Stomach (tissue), 4 donors: Measurements from ENCODE around the gene TBL3.

ENCODE experiments used
- EP300 ChIP-seq: sonication (generic); formaldehyde crosslinking; IDR thresholded peaks from one replicate; pipeline ENCODE4 v1.6.1; 2017; ENCODE audit warnings: antibody characterized with exemption
- POLR2AphosphoS5 ChIP-seq, 3 donors: sonication (generic); formaldehyde crosslinking; IDR thresholded peaks; one replicate each; pipeline ENCODE4 v1.6.1; 2016; ENCODE audit warnings: antibody characterized with exemption in 3 of 3
- TF ChIP-seq, protein P1 (sequence below), 7 experiments: fragments of 450-650 bp in 4 of 7; fragments of 200-600 bp in 3 of 7; sonication (generic) in 3 of 7; IDR thresholded peaks; one replicate each; pipeline ENCODE4 v1.5.1; 2016 to 2019; ENCODE audit warnings: antibody characterized with exemption in 7 of 7, control low read depth in 2 of 7, mild to moderate bottlenecking in 1 of 7

DNA sequence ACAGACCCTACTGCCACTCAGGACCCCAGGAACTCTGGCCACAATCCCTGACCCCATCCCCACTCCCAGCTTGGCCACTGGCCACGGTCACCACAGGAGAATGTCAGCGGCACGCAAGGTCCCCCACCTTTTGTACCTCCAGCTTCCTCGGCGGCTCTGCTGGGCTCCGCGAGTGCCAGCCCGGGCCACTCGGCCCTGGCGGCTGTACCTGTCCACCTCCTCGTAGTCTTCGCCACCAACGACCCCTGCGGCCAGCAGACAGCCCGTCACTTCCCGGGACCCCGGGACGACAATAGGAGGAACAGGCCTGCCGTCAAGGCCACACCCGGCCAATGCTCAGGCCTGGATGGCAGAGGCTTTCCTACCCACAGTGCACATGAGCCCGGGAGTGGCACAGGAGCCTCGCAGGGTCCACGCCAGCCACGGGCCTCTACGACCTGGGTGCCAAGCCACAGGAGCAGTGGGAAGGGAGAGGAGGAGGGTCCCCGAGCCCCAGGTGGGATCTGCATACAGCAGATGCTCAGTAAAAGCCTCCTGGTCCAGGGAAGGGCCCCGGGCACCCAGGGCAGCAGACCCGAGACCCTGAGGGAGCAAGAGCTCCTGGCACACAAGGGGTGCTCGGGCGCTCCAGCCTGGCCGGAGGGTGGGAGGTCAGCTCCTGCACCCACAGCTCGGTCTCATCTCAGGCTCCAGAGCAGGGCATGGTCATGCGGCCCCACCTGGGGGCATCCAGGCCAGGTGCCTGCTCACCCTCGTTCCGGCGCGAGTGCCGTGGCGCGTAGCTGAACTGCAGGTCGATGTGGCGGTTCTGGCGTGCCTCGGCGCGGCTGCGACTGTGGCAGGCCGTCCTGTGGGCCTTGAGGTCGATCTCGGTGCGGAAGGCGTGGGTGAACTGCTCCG, 29.9 kb downstream of the TBL3 start:
- TF ChIP-seq, protein P1, sequence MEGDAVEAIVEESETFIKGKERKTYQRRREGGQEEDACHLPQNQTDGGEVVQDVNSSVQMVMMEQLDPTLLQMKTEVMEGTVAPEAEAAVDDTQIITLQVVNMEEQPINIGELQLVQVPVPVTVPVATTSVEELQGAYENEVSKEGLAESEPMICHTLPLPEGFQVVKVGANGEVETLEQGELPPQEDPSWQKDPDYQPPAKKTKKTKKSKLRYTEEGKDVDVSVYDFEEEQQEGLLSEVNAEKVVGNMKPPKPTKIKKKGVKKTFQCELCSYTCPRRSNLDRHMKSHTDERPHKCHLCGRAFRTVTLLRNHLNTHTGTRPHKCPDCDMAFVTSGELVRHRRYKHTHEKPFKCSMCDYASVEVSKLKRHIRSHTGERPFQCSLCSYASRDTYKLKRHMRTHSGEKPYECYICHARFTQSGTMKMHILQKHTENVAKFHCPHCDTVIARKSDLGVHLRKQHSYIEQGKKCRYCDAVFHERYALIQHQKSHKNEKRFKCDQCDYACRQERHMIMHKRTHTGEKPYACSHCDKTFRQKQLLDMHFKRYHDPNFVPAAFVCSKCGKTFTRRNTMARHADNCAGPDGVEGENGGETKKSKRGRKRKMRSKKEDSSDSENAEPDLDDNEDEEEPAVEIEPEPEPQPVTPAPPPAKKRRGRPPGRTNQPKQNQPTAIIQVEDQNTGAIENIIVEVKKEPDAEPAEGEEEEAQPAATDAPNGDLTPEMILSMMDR (IDR thresholded peaks at IDR 0.05): no peak
- TF ChIP-seq EP300 (no peak), POLR2AphosphoS5 (IDR thresholded peaks at IDR 0.05) (no peak)
